GM18909 (cell line): Measurements from ENCODE around the gene GPD1.

Source experiments
- ATAC-seq: cut with Tn5 transposase; IDR thresholded peaks from one replicate; pipeline ENCODE4 v1.9.1; 2021; ENCODE audit warnings: mild to moderate bottlenecking; ENCODE audit not compliant: unreplicated experiment, poor library complexity

Gene GPD1

DNA sequence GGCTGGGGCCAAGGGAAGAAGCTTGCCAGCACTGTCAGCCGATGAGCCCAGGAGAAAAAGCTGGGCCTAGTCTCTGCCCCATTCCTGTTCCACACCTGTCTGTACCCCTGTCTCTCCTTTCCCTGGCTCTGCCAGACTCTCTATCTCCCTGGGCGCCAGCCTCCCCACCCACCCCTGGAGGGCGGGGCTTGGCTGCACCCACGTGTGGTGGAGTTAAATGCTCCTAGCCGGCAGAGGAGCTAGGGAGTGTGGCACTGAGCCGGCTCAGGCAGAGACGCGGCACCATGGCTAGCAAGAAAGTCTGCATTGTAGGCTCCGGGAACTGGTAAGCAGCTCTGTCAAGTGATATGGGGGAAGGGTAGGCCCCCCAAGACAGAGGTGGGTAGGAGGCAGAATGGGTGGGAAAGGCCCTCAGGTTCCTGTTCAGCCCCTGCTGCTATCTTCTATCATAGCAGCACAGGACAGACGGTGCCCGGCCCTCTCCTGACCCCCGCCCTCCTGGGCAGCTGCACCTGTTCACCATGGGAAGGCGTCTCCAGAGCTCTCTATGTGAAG lies at the start of gene GPD1:
Gene GPD1, plus strand, starts transcription at position 242 of the 555 bp plus-strand sequence. Its CDS starts 43 bp downstream, at position 285.
- no peak for ATAC-seq

DNA sequence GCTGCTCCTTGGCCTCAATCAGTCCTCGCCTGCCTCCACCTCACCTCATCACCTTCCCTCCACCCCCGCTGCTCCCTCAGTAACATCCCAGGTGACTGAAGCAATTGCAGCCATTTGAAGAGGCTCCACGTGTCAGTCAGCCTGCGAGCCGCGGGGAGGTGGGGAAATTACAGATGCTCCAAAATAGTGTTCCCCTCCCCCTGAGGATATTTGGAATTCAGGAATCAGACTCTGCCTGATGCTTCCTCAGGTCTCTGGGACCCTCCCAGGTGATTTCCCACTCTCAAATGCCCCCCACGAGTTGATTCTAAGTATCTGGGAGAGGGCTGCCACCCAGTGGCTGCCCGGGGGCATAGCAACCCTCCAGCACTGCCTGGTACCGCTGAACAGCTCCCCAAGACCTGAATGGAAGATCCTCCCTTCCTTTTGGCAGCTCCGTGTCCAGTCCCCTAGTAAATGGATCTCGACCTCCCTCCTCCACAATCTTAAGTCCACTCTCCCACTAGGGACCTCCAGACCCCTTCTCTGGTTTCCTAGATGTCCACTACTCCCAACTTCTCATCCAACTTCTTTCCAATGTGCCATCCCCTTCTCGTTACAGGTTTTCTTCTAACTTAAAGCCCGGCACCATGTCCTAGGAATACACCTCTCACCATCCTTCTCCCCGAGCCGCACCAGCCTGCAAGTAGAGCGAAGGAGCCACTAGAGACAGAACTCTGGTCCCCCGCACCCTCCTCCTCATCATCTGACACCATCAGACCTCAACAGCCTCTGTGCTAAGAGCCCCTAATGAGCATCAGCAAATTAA lies 47.8 kb upstream of the GPD1 start:
- ATAC-seq, result peak; percentile 58

- no peak for ATAC-seq
Observed at GRCh38 chr12:50056639-50056976, 47.2 kb upstream of the GPD1 start.

DNA sequence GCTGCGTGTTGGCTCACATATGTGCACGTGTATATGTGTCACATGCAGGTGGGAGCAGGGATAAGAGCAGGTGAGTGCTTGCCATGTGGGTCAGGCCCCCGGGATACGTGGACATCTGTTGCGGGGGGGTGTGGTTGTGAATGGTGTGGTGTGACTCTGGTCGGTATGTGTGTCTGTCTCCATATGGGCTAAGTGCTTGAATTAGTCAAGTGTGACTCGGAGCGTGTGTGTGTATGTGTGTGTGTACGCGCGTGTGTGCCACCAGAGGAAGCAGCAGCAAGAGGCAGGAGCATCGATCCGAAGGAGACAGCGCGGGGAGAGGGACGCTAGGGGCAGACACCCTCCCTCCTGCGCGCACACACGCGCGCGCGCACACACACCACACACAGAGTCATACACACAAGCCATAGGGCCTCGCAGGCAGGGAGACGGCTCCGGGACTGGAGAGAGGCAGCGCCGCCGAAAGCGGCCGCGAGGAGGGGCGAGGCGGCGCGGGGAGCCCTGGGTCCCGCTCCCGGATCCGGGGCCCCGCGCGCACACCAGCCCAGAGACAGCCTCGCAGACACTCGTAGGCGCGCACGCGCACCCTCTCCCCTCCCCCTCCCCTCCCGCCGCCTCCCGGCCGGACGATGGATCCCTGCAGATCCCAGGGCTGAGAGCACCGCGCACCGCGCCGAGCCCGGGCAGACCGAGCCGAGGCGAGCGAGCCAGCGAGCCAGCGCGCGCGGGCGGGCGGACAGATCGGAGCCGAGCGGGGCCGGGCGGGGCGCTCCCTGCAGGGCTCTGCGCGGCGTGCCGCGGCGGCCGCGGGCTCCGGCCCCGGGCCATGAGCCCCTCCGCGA lies 46.6 kb upstream of the GPD1 start, which contains the start of gene ASIC1:
Gene ASIC1, plus strand, starts transcription at position 597 of the 842 bp plus-strand sequence. CDS start 1,171 bp downstream, outside the sequence.
- ATAC-seq, result no peak

- no peak for ATAC-seq
Observed at GRCh38 chr12:50057896-50058670, 45.7 kb upstream of the GPD1 start.

DNA sequence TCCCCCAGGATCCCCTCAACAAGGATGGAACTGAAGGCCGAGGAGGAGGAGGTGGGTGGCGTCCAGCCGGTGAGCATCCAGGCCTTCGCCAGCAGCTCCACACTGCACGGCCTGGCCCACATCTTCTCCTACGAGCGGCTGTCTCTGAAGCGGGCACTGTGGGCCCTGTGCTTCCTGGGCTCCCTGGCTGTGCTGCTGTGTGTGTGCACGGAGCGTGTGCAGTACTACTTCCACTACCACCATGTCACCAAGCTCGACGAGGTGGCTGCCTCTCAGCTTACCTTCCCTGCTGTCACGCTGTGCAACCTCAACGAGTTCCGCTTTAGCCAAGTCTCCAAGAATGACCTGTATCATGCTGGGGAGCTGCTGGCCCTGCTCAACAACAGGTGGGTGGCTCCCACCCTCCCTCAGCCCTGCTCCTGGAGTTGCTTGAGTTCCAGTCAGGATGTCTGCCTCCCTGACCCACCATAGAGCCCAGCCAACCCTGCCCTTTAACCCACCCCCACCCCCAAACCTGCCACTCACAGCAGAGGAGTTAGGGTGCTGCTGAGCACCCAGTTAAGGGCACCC lies 45.0 kb upstream of the GPD1 start:
- ATAC-seq, result no peak

DNA sequence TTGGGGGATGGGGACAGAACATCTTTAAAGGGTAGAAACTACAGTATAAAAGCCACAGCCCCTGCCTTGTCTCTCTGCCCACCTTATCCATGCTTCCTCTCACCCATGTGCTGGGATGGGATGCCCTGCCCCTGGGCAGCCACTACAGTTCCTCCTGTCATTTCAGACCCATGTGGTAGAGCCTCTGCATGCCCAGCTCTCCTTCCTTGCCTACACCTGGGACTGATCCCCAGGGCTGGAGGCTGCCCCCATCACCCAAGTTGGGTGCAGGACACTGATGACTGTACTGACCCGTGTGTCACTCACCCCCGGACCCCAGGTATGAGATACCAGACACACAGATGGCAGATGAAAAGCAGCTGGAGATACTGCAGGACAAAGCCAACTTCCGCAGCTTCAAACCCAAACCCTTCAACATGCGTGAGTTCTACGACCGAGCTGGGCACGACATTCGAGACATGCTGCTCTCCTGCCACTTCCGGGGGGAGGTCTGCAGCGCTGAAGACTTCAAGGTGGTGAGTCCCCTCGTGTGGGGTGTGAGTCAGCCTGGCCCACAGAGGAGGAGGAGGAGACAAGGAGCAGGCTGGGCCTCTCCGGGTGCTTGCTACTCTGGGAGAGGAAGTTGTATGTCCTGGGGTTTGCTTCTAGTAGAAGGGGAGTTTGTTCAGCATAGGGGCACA lies 44.2 kb upstream of the GPD1 start:
- ATAC-seq, result no peak

DNA sequence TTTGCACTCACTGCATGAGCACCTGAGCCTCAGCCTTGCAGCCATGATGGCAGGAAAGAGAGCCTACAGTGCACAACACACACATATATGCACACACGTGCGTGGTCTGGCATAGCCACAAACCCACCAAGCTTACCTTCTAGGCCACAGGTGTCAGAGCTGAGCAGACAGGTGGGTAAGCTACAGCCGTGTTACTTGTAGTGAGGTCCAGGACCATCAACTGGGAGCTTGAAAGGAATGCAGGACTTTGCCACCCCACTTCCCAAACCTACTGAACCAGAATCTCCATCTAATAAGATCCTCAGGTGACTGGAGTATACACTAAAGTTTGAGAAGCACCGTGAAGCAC lies 43.7 kb upstream of the GPD1 start:
- no peak for ATAC-seq

GRCh38 chr12:50061171-50061570 lies 42.6 kb upstream of the GPD1 start:
- no peak for ATAC-seq

DNA sequence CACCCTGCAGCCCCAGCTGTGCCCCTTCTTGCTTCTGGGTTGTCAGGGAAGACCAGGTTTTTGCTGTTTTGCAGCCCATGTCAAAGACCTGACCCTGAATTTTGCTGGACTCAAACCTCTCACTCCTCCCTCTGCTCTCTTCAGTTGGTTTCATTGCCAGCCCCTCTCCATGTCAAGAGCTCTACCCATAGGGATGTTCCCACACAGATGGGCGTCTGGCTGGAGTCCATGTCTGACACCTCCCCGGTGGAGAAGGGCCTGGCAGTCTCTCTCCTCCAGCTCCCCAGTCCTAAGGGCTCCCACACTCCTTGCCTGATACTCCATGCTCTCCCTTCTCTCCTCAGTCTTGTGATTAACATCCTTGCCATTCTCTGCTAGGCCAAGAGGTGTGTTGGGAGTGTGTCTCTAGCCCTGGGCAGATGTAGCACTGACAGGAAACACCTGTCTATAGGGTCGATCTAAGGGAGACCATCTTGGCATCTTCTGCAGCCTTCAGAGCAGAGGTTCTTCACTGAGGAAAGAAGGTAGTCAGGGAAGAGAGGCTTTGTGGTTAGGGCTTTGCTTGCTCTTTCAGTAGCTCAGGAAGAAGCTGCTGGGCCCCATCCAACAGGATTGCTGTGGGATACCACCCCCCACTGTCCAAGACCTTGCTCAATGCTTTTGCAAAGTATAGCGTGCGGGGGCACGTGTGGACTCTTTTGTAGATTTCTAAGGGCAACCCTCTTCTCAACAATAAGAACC lies 41.7 kb upstream of the GPD1 start:
- ATAC-seq, result no peak

- no peak for ATAC-seq
Observed at GRCh38 chr12:50062728-50063460, 40.9 kb upstream of the GPD1 start.

- no peak for ATAC-seq
Observed at GRCh38 chr12:50065726-50066310, 38.0 kb upstream of the GPD1 start.

DNA sequence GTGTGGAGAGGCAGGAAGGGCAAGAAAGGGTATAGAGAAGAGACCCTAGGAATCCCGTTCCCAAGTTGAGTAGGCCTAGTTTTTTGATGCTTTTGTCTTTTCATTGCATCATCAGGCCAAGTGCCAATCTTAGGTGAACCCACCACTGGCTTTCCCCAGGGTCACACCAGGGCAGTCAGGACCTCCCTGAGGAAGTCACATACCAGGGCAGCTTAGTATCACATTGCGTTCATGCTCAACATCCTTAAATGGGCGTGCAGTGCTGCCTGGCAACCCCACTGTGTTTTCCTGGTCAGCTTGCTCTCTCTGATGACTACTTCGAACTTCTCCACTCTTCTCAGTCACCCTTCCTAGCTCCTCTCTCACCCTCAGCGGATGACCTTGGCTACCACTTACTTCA lies 37.4 kb upstream of the GPD1 start:
- no peak for ATAC-seq

GRCh38 chr12:50069069-50069468 lies 34.7 kb upstream of the GPD1 start:
- no peak for ATAC-seq

GRCh38 chr12:50069539-50069938 lies 34.3 kb upstream of the GPD1 start:
- ATAC-seq, result no peak

DNA sequence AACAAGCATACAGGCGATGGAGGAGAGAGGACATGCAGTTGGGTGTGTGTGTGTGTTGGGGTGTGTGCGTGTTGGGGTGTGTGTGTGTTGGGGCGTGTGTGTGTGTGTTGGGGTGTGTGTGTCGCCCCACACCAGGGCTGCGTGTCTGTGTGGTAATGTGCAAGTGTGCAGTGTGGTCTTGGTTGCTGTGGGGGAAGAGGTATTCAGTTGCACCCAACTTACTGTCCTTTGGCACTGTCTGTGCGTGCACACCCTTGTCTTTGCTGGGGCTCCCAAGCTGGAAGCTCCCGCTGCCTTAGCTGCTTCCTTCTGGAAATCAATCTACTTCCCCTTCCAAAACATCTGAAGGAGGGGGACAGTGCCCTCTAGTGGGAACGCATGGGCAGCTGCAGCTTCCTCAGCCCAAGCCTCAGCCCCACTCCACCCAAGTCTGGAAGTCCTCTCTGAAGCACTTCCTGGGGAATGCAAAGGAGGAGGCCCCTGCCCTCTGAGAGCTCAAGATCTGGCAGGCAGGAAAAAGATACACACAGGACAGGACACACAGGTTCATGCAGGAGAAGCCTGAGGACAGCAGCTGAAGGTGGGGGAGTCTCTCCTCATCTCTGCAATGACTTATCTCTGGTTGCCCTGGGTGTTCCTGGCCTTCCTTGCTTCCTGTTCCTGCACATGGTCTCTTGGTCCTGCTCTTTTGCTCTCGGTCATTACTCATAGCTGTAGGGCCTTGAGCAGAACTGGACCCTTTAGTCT lies 33.3 kb upstream of the GPD1 start:
- ATAC-seq, result no peak

DNA sequence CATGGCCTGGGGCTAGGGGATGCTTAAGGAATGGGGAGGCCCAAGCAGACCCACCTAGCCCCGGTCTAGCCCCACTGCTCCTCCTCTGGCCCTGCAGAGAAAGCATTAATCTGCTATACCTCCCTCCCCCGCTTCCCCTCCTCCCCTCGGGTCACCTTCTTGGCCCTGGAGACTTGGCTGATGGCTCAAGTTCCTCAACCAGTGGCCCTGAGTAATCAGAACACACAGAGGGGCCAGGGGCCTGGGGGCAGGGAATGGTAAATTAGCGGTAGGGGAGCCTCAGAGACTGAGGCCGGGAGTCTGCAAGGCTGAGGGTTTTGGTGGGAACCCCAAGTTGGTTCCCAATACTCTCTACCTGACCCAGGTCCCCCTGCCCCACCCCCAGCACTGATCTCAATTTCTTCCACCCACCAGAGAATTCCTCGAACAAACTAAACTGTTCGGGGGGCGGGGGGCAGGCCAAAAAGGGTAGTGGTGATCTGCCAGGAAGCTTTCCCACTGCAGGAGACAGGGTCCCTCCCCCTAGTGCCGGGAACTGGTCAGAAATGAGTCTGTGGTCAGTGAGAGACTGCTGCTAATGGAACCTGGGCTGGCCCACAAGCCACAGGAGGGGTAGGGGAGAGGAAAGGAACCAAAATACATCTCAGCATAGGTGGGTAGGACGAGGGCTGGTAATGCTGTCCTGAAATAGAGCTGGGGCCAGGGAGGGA lies 31.5 kb upstream of the GPD1 start:
- no peak for ATAC-seq
